H1 (cell line): Measurements from ENCODE around the gene NOL12.

ENCODE experiments used
- EZH2 ChIP-seq: fragments of 200-600 bp; sonication (generic); IDR thresholded peaks from 2 replicates; pipeline ENCODE4 v1.7.1; 2012; ENCODE audit warnings: low read depth, mild to moderate bottlenecking, moderate library complexity, low read length, inconsistent platforms; ENCODE audit not compliant: severe bottlenecking
- FOSL1 ChIP-seq: IDR thresholded peaks from 2 replicates; pipeline ENCODE4 v1.6.1; 2011; ENCODE audit warnings: mild to moderate bottlenecking, low read depth, low read length, moderate library complexity; ENCODE audit not compliant: insufficient read depth
- JUN ChIP-seq: IDR thresholded peaks from 2 replicates; pipeline ENCODE4 v1.6.1; 2011; ENCODE audit warnings: low read depth, mild to moderate bottlenecking, improper control_type of control experiment, low read length
- NRF1 ChIP-seq: IDR thresholded peaks from 2 replicates; pipeline ENCODE4 v1.6.1; 2011; ENCODE audit warnings: mild to moderate bottlenecking, low read depth, low read length, improper control_type of control experiment
- POLR2A ChIP-seq, 2 experiments: IDR thresholded peaks; 1 replicate in 1 of 2; 2 replicates in 1 of 2; pipeline ENCODE4 v1.6.1; 2011; ENCODE audit warnings: low read depth in 2 of 2, low read length in 2 of 2, mild to moderate bottlenecking in 2 of 2; ENCODE audit errors: control extremely low read depth in 1 of 2
- POLR2AphosphoS5 ChIP-seq: IDR thresholded peaks from 2 replicates; pipeline ENCODE4 v1.6.1; 2011; ENCODE audit warnings: low read depth, low read length
- SP1 ChIP-seq: IDR thresholded peaks from 2 replicates; pipeline ENCODE4 v1.6.1; 2011; ENCODE audit warnings: low read depth, low read length
- YY1 ChIP-seq: IDR thresholded peaks from 2 replicates; pipeline ENCODE4 v1.6.1; 2011; ENCODE audit warnings: low read depth, mild to moderate bottlenecking, low read length
- TF ChIP-seq, protein P1 (sequence below), 3 experiments: IDR thresholded peaks; 1 replicate in 2 of 3; 2 replicates in 1 of 3; pipeline versions ENCODE4 v1.5.1 to v1.6.1; 2011; ENCODE audit warnings: low read length in 3 of 3, mild to moderate bottlenecking in 3 of 3, inconsistent platforms in 2 of 3, low read depth in 1 of 3, moderate library complexity in 1 of 3; ENCODE audit not compliant: insufficient read depth in 1 of 3; ENCODE audit errors: control extremely low read depth in 1 of 3
- TF ChIP-seq, protein P2 (sequence below): IDR thresholded peaks from 2 replicates; pipeline ENCODE4 v1.6.1; 2011; ENCODE audit warnings: low read depth, mild to moderate bottlenecking, low read length; ENCODE audit not compliant: insufficient read depth

DNA sequence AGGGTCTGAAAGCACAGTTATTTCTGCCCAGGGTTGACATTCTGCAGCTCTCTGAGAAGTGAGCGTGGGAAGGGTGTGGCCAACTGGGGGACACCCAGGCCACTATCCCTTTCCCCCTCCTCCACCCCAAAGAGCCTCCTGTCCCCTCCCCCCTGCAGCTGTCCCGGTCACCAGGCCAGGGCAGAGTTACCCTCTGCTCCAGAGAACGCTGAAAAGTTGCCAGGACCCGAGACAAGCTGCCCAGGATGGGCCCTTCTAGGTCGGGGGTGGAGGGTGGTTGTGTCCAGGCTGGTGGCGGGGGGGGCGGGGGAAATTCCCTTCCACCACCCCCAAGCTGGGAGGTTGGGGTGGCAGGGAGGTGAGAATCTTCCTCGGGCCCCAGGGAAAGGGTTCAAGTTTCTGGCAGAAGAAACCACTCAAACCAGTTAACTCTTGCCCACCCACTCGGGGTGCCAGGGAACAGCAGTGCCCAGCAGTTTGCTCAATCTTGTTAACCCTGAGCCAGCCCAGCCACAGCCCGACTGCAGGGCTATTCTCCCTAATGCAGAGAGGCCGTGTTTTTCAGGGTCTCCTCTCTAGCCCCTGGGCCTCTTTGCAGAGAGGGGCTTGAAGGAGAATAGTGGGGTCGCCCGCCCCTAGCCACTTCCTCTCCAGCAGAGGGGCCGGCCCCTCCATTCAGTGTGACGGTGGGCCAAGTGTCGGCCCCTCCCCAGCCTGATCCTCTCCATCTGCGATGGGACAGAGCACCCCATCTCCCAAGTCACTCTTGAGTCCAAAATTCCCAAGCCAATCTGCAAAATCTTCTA, 10.0 kb upstream of the NOL12 start:
- no peak for TF ChIP-seq SP1
- no peak for TF ChIP-seq POLR2A (IDR thresholded peaks at IDR 0.05; ENCODE audit: control extremely low read depth in 1 of 2, low read depth in 2 of 2, low read length in 2 of 2)
- TF ChIP-seq POLR2AphosphoS5: no peak
- no peak for TF ChIP-seq NRF1
- TF ChIP-seq, protein P1, sequence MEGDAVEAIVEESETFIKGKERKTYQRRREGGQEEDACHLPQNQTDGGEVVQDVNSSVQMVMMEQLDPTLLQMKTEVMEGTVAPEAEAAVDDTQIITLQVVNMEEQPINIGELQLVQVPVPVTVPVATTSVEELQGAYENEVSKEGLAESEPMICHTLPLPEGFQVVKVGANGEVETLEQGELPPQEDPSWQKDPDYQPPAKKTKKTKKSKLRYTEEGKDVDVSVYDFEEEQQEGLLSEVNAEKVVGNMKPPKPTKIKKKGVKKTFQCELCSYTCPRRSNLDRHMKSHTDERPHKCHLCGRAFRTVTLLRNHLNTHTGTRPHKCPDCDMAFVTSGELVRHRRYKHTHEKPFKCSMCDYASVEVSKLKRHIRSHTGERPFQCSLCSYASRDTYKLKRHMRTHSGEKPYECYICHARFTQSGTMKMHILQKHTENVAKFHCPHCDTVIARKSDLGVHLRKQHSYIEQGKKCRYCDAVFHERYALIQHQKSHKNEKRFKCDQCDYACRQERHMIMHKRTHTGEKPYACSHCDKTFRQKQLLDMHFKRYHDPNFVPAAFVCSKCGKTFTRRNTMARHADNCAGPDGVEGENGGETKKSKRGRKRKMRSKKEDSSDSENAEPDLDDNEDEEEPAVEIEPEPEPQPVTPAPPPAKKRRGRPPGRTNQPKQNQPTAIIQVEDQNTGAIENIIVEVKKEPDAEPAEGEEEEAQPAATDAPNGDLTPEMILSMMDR (IDR thresholded peaks at IDR 0.05; ENCODE audit: control extremely low read depth in 1 of 3, insufficient read depth in 1 of 3, low read depth in 1 of 3, low read length in 3 of 3): no peak
- TF ChIP-seq, protein P2, sequence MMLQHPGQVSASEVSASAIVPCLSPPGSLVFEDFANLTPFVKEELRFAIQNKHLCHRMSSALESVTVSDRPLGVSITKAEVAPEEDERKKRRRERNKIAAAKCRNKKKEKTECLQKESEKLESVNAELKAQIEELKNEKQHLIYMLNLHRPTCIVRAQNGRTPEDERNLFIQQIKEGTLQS: no peak
- no peak for TF ChIP-seq JUN
- no peak for TF ChIP-seq EZH2
- TF ChIP-seq FOSL1: no peak
- no peak for TF ChIP-seq YY1
